ENCODE data around the gene TMEM132C. TPM values are rescaled to one million over a fixed set of nuclear protein-coding genes. Genes with fewer than 3 reads are reported as not detected.

Gene TMEM132C
- total RNA-seq, 3 donors from 2014 or later (not counting 1 experiment from before 2014, with no cell fraction given) = 0.08 to 0.41 TPM; not detected in 1

- Histone ChIP-seq H3K9me3 (ENCODE audit: control insufficient read depth, insufficient read depth, low read length) (no peaks in the 10 kb centered on the region), H3K4me3 (ENCODE audit: low read length) (no peak overlapping the region), H3K27me3 (ENCODE audit: control insufficient read depth, insufficient read depth, low read length) (no peaks in the 10 kb centered on the region), H3K36me3 (ENCODE audit: control insufficient read depth, insufficient read depth, low read length) (no peaks in the 10 kb centered on the region), H3K27ac (ENCODE audit: low read length) (no peak overlapping the region), H3K4me1 (ENCODE audit: control insufficient read depth, insufficient read depth, low read length) (no peaks in the 10 kb centered on the region)
- Mint-ChIP-seq H3K36me3 (no peaks in the 10 kb centered on the region), H3K4me1 (peaks cover 0 to 6% of the 10 kb centered on the region in 2 donors), H3K27ac (no peak overlapping the region), H3K9me3 (no peaks in the 10 kb centered on the region), H3K4me3 (no peak overlapping the region), H3K27me3 (ENCODE audit: low read depth in 2 of 2) (peaks cover 2 to 4% of the 10 kb centered on the region in 2 donors)
- WGBS (ENCODE audit: insufficient coverage) = 77% methylated on average over 5 of the region's 6 CpGs
- ATAC-seq (no peak), DNase-seq (no peak)
- no peak for TF ChIP-seq CTCF (IDR thresholded peaks at IDR 0.05)
- intact Hi-C loops (cut with micrococcal nuclease) = no loop called here
Measured at GRCh38 chr12:128611736-128612135, 344.8 kb downstream of the TMEM132C start.

GRCh38 chr12:128612150-128612850 lies 345.3 kb downstream of the TMEM132C start:
- WGBS (ENCODE audit: insufficient coverage) = 88% methylated on average over 6 of the region's 8 CpGs
- Mint-ChIP-seq H3K9me3 (no peaks in the 10 kb centered on the region), H3K27me3 (ENCODE audit: low read depth in 2 of 2) (peaks cover 6 to 7% of the 10 kb centered on the region in 2 donors), H3K27ac (no peak overlapping the region), H3K4me1 (peaks cover 6 to 11% of the 10 kb centered on the region in 2 donors), H3K36me3 (no peaks in the 10 kb centered on the region), H3K4me3 (no peak overlapping the region)
- ATAC-seq = no peak
- H3K4me1 ChIP-seq (ENCODE audit: control insufficient read depth, insufficient read depth, low read length) = no peaks in the 10 kb centered on the region
- TF ChIP-seq CTCF (IDR thresholded peaks at IDR 0.05) = no peak
- H3K4me3 ChIP-seq (ENCODE audit: low read length) = no peak overlapping the region
- no peak for DNase-seq
- no peak overlapping the region for H3K27ac ChIP-seq (ENCODE audit: low read length)
- intact Hi-C loops (cut with micrococcal nuclease) = no loop called here
- H3K9me3 ChIP-seq (ENCODE audit: control insufficient read depth, insufficient read depth, low read length) = no peaks in the 10 kb centered on the region
- no peaks in the 10 kb centered on the region for H3K36me3 ChIP-seq (ENCODE audit: control insufficient read depth, insufficient read depth, low read length)
- H3K27me3 ChIP-seq (ENCODE audit: control insufficient read depth, insufficient read depth, low read length) = no peaks in the 10 kb centered on the region

- intact Hi-C loops (cut with micrococcal nuclease) = no loop called here
- Histone ChIP-seq H3K27me3 (ENCODE audit: control insufficient read depth, insufficient read depth, low read length) (no peaks in the 10 kb centered on the region), H3K36me3 (ENCODE audit: control insufficient read depth, insufficient read depth, low read length) (no peaks in the 10 kb centered on the region), H3K4me3 (ENCODE audit: low read length) (no peak overlapping the region), H3K27ac (ENCODE audit: low read length) (no peak overlapping the region), H3K9me3 (ENCODE audit: control insufficient read depth, insufficient read depth, low read length) (no peaks in the 10 kb centered on the region), H3K4me1 (ENCODE audit: control insufficient read depth, insufficient read depth, low read length) (no peaks in the 10 kb centered on the region)
- Mint-ChIP-seq H3K4me3 (no peak overlapping the region), H3K9me3 (no peaks in the 10 kb centered on the region), H3K27me3 (ENCODE audit: low read depth in 2 of 2) (peaks cover 12 to 18% of the 10 kb centered on the region in 2 donors), H3K27ac (no peak overlapping the region), H3K4me1 (peaks cover 11 to 16% of the 10 kb centered on the region in 2 donors), H3K36me3 (no peaks in the 10 kb centered on the region)
- ATAC-seq (no peak), DNase-seq (no peak)
- WGBS (ENCODE audit: insufficient coverage) = 79% methylated on average over 5 of the region's 6 CpGs
- TF ChIP-seq CTCF (IDR thresholded peaks at IDR 0.05) = no peak
Measured at GRCh38 chr12:128613837-128614590, 347.0 kb downstream of the TMEM132C start.

Measured in natural killer cell (primary cell).